Hepatocyte (in vitro differentiated cells): ENCODE data around the gene OR6C75.

Experiments
- EZH2 ChIP-seq: fragments of 200-600 bp; sonication (generic); IDR thresholded peaks from 2 replicates; pipeline ENCODE4 v1.6.1; 2016; ENCODE audit warnings: antibody characterized with exemption, mild to moderate bottlenecking, borderline replicate concordance
- EZH2phosphoT487 ChIP-seq: fragments of 200-600 bp; sonication (generic); IDR thresholded peaks from one replicate; pipeline ENCODE4 v1.6.1; 2018; ENCODE audit warnings: antibody characterized with exemption, mild to moderate bottlenecking, low read depth, moderate library complexity; ENCODE audit not compliant: unreplicated experiment, severe bottlenecking
- TF ChIP-seq, protein P1 (sequence below): fragments of 200-600 bp; sonication (generic); IDR thresholded peaks from 2 replicates; pipeline ENCODE4 v1.5.1; 2016; ENCODE audit warnings: antibody characterized with exemption, mild to moderate bottlenecking; ENCODE audit not compliant: poor library complexity

DNA sequence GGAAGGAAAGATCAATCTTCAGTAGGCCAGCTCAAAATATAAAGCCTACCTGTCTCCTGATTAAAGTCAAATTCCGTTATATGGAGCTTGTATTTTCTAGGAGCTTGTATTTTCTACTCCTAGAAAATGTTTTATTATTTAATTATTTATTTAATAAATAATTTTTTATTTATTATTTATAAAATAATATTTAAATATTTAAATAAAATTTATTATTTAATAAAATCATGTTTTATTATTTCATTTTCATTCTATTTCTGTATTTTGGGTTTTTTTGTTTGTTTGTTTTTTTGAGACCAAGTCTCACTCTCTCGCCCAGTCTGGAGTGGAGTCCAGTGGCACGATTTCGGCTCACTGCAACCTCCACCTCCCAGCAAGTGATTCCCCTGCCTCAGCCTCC, 9.7 kb downstream of the OR6C75 start:
- TF ChIP-seq EZH2phosphoT487 (no peak), EZH2 (no peak)
- TF ChIP-seq, protein P1, sequence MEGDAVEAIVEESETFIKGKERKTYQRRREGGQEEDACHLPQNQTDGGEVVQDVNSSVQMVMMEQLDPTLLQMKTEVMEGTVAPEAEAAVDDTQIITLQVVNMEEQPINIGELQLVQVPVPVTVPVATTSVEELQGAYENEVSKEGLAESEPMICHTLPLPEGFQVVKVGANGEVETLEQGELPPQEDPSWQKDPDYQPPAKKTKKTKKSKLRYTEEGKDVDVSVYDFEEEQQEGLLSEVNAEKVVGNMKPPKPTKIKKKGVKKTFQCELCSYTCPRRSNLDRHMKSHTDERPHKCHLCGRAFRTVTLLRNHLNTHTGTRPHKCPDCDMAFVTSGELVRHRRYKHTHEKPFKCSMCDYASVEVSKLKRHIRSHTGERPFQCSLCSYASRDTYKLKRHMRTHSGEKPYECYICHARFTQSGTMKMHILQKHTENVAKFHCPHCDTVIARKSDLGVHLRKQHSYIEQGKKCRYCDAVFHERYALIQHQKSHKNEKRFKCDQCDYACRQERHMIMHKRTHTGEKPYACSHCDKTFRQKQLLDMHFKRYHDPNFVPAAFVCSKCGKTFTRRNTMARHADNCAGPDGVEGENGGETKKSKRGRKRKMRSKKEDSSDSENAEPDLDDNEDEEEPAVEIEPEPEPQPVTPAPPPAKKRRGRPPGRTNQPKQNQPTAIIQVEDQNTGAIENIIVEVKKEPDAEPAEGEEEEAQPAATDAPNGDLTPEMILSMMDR = no peak
